NCI-H1694 treated with DMSO at 0.1 percent for 48 hours (cell line): Measurements from ENCODE around the gene GCSAM.

ENCODE experiments used
- DNase-seq: peaks from one replicate; lab custom pipeline; 2025; lab: John Stamatoyannopoulos, UW

GCSAM gene

GRCh38 chr3:112129925-112130637, 3.0 kb downstream of the GCSAM start:
- no peak for DNase-seq

GRCh38 chr3:112128843-112129727, 4.0 kb downstream of the GCSAM start:
- no peak for DNase-seq

DNA sequence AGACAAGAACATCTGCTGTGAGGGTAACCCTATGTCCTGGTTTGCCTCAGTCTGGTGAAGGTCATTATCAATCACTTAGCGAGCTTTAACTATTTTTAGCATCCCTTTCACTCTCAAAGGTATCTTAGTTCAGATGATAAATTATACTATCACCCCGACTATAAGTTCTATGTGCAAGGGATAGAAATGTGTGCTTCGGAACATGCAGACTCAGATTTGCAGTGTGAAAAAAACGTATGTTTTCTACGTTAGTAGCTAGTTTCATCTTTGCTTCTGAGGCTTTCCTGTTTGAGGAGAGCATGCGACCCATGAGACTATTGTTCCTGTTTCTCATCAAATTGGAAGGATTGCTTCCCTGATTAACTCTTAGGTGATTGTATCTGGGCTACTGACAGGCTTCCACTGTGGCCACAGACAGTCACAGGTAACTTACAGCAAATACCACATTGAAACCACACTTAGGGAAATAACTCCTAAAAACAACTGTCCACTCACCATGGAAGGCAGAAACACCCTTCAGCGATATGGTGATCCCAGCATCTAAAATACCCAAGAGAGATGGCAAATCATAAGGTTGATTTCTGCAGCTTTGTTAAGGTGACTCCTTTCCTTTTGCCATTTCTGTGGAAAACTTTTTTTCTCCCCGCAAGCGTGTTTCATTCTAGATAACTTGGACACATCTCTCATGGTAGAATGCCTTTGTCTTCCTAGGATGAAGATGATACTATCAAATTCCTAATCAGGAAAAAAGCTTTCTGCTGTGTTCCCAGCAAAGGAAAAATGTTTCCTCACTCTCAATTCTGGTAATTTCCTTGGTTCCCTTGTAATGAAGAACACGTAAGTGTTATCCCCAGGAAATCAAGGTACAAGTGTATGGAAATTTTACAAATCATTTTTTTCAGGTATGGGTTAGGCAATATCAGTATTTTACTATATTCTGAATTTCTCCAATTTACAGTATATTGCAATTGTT, 5.2 kb downstream of the GCSAM start:
- no peak for DNase-seq

DNA sequence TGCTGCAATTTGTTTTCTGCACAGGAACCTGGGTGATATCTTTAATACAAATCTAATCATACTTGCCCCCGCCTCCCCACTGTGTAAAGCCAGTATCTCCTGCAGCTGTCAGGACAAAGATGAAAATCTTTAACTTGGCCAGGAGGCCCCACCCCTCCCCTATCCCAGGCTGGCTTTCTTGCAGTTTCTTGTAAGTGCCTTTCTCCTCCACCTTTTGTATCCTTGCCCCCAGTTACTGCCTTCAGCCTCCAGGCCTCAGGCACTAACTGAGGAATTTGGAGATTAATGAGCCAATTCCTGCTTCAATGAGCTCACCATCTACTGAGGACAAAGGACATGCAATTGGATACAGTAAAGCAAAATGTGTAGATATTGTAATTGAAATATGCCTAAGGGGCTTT, 6.5 kb downstream of the GCSAM start:
- no peak for DNase-seq

- no peak for DNase-seq
These were observed 8.0 kb downstream of the GCSAM start for GRCh38 chr3:112124907-112125607.

GRCh38 chr3:112123548-112123947, 9.5 kb downstream of the GCSAM start:
- DNase-seq = no peak

DNA sequence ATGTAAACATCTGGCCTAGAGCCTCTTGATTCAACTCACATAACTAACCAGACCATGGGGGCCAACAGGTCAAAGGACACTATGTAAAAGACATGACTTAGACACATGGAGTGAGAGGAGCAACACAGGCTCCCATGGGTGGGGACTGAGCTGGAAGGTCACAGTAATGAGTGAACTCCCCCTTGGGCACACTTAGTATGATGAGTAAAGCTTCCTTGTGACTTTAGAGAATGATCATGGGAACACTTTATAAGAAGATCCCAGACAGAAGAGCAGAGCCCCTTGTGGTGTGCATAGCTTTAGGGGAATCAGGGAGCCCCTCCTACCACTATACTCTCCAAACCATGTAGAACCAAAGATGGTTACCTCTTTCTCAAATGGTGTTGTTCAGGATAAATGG, 10.2 kb downstream of the GCSAM start:
- no peak for DNase-seq

DNA sequence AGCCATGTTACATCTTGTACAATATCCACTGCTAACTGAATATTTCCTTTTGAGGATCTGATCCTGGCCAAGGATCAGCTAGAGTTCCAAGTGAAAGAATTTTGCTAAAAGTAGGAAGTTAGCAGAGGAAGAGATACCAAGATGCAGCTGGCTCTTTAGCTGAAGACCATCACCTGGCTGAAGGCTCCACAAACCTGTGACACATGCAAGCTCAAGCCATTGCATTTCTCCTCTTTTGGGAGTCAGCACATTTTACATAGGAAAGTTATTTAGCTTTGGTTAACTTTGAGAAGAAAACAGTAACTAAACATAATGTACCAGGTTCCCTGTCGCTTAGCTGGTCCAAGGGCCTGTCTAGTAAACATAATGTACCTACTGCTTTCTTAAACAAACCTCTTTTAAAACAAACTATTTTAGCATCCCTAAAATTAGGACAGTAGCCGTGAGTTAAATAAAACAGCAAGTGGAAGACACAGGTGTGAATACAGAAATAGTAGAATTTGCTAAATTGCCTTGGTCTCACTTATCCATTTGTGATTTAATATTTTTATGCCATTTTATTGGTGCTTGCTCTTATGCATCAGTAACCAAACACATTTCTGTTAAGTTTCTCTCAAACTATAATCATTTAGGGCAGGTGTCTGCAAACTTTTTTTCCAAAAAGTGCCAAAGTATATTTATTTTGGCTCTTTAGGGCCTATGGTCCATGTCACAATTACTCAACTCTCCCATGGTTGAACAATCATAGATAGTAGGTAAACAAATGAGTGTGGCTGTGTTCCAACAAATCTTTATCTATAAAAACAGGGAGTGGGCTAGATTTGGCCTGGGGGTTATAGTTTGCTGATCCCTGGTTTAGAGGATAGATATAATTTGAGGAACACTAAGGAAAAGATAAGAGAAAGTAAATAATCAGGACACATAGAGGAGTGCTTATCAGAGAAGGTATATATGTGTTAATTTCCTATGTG, 11.2 kb downstream of the GCSAM start:
- DNase-seq = no peak

DNA sequence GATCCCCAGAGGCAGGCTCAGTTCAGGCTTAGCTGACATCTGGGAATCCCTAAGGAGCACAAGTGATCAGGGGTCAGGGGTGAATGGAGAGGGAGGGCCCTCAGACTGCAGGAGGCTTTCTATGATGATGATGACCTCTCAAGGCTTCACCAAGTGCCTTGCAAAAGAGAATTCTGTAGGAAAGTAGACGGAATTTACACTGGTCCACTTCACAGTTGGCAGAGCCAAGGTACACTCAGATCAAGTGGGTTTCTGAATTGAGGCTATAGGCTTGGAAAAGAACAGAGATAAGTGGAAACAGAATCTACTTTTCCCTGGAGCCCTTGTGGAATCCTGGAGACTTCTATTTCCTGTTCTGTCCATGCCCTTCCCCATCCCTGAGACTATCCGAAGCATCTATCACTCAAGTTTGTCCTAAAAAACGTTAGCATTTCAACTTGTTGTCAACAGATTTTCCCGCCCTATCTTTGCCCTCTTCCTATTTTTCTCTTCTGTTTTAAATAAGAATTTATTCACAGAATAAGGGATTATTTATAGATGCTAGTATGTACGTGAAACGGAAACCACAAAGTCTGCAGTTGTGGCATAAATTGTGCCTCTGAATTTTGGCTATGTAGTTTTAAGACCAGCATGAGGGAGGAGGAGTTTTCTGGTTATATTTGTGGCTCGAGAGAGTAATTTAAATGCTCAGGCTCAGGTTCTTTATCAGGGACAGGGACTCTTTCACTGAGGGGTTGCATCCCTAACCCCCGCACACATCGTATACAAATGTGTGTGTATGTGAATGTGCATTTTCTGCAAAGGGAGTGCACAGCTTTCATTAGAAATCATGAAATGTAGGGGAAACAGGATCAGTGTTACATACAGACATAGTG, 12.8 kb downstream of the GCSAM start:
- no peak for DNase-seq

GRCh38 chr3:112117841-112118571, 15.0 kb downstream of the GCSAM start:
- no peak for DNase-seq

- no peak for DNase-seq
These were observed 15.6 kb downstream of the GCSAM start for GRCh38 chr3:112117415-112117814.

DNA sequence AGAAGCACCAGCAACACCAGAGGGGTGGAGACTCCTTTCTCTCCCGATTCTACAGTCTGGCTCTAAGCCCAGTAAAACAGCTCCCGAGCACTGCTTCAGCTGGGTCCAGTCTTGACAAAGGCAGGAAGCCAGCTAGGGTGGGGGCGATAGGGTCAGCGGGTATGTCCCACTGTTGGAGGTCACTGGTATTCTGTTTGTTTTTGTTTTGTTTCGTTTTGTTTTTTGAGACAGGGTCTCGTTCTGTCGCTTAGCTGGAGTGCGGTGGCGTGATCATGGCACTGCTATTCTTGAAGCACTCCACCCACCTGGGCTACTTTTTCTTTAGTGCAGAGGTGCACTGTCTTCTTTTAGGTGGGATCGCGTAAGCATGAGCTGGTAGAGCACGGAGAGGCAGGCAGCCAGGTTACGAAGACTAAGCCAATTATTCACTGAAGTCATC, 16.3 kb downstream of the GCSAM start:
- no peak for DNase-seq

DNA sequence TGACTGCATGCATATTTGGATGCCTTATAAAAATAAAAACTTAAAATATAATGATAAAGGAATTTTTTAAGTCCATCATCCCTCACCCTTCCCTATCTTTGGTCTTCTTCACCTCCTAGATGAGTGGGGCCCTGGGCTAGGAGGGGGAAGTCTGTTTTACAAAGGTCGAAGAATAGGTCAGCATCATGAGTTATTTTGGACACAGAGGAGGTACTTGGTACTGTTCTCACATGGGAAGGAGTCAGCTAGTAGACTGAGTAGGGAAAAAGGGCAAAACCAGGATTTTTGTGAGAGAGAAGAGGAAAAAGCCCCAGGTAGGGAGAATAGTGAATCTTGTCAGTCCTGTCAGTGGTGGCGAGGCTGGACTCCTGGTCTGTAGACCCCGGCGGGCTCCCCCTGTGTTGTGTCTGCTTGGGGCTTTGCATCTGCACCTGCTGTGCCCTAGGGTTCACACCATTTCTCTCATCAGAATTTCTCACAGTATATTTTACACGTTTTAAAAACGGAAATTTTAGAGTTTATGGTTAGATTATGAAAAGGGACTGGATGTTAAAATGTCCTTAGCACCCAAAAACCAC, 17.2 kb downstream of the GCSAM start:
- DNase-seq = no peak

DNA sequence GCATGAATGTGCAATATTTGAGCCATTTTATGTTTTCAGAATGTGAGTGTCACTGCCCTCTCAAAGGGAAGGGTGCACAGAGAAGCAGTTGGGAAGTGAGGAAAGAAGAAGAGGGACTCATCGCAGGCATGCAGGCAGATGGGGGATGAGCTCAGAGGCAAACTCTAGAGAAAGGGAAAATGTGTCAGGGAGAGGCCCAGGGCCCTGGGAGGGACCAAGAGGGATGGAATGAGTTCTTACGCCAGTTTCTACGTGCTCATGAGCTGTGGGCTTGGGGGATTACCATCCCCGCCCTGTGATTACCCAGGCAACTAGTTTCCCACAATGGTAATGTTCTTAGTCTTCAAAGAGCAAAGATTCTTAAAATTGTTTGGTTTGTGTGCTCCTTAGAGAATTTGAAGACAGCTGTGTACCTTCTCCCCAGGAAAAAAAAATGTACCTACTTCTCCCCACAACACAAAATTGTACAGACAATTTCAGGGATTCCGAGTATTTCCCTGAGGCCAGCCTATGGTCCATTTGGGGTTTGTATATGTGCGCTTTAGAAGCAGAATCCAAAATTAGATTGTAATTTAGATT, 17.8 kb downstream of the GCSAM start:
- no peak for DNase-seq

DNA sequence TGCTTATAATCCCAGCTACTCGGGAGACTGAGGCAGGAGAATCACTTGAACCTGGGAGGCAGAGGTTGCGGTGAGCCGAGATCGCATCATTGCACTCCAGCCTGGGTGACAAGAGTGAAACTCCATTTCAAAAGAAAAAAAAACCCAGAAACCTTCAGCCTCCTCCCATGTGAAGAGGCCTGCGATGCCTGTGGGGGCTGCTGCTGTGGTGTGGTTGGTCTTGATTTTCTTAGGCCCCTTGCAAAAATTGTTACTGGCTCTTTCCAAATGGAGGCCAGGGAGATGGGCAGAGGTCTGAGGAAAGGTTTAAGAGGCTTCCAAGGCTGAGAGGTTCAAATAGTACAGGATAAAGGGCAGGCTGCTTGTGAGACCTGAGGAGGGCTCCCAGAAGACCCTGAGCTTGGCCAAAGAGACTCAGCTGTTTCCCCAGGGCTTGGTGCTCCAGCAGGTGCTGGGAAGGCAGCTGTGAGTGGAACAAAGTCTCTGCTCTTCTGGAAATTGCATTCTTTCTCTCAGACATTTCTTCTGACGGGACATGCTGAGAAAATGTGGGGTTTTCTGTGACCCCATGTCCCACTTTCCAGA, 18.4 kb downstream of the GCSAM start:
- no peak for DNase-seq

- peak; percentile 40 for DNase-seq
These were observed 21.2 kb downstream of the GCSAM start for GRCh38 chr3:112111785-112112402.

DNA sequence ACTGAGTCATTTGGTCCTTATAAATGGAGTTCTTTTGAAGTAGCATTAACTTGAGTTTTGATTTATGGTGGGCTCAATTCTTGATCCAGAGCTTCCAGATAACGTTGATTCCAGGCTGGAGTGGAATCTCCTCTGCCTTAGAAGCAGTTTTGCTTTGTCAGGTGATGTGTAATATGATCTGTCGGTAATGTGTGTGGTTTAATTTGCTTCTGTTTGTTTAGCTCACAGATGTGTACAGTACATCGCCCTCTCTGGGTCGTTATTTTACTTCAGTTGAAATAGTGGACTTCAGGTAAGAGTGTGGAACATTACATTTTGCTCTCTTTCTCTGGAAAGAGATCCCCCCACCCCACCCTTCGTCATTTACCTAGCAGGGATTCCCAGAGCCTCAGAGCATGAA, 23.7 kb downstream of the GCSAM start:
- no peak for DNase-seq
